ENCODE data around the gene PTDSS2. TPM values are rescaled to one million over a fixed set of nuclear protein-coding genes. Genes with fewer than 3 reads are reported as not detected.

The PTDSS2 gene
- total RNA-seq, 1 experiment from 2014 or later: 51.2 TPM

DNA sequence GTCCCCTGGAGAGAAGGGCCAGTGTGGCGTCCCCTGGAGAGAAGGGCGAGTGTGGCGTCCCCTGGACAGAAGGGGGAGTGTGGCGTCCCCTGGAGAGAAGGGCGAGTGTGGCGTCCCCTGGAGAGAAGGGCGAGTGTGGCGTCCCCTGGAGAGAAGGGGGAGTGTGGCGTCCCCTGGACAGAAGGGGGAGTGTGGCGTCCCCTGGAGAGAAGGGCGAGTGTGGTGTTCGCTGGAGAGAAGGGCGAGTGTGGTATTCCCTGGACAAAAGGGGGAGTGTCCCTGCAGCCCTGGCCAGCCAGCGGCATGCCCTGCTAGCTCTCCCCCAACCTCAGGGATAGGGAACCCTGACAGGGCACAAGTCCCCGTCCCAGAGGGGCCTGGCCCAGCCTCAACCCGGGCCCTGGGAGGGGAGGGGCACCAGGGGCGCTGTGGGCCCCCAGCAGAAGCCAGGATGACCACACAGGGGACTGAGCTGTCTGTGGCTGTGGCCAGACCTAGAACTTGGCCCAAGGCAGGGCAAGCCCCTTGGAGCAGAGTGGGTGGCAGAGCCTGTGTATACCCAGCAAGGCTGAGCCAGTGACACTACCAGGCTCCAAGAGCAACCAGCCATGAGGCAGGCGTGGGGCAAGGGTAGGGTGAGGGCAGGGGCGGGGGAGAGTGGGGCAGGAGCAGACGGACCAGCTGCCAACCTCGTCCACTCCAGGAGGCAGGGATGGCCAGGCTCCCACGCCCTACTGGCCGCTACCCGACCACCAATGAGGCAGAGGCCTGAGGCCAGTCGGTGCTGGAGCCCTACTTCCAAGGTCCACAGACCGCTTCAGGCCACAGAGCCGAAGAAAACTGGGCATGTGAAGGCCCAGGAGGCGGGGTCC lies 81.1 kb downstream of the PTDSS2 start:
- no peak for DNase-seq (ENCODE audit: low read depth)

DNA sequence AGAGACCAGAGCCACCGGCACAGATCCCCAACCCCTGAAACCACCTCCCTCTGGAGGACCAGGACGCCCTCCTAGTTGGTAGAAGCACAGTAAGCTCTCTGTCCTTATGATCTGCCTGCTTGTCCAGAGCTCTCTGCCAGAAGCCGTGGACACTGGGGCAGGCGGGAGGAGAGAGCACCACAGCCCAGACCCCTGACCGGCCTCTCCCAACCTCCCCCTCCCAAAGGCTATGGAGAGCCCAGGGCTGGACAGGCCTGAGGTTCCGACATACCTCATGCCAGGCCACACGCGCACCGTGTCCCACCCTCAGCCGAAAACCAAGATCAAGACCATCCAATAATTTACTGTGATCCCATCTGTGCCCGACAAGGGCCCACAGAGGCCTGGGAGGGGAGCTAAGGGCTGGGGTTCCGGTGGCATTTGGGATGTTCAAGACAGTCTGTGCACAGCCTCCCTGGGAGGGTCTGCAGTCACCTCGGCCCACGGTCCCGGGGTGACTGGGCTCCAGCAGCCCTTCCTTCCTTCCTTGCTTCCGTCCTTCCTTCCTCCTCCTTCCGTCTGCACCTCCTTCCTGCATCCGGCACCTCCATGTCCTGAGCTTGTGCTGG lies 81.9 kb downstream of the PTDSS2 start:
- no peak for DNase-seq (ENCODE audit: low read depth)

DNA sequence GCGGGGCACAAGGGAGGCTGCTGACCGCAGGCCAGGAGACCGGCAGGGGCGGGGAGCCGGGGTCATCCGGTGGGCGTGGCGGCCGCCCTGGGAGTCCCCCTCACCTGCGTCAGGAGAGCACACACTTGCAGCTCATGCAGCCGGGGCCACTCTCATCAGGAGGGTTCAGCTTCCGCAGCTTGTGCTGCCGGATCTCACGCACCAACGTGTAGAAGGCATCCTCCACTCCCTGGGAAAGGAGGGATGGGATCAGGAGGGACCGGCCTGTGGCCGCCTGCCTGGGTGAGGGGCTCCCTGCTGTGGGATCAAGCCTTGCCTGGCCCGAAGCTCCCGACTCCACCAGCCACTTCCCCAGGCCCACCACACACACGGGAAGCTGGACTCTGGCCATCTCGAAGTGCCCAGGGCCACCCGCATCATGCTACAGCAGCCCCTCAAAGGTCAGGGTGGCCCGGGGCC lies 82.5 kb downstream of the PTDSS2 start:
- DNase-seq (ENCODE audit: low read depth): no peak

DNA sequence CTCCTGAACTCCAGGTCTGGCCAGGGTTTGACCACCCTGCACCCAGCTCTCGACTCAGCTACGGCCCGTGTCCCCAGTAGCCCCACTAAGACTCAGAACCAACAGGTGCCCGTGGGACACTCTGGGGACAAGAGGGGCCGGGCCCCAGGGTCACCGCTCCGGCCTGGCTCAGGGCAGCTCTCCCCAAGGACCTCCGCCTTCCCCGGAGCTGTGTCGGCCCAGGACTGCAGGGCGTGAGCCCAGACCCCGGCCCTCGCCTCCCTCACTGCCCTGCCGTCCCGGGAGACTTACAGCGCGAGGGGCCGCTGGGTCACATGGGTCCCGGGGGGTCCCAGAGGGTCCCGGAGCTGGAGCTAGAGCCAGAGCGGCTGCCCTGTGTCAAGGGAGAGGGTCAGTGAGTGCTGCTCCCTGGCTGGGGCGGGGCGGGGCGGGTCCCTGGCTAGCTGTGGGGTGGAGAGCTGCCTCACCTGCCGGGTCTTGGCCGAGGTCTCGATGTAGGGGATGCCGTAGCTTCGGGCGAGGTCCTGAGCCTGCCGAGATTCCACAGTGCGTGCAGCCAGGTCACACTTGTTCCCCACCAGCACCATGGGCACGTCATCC lies 83.0 kb downstream of the PTDSS2 start:
- DNase-seq (ENCODE audit: low read depth): no peak

DNA sequence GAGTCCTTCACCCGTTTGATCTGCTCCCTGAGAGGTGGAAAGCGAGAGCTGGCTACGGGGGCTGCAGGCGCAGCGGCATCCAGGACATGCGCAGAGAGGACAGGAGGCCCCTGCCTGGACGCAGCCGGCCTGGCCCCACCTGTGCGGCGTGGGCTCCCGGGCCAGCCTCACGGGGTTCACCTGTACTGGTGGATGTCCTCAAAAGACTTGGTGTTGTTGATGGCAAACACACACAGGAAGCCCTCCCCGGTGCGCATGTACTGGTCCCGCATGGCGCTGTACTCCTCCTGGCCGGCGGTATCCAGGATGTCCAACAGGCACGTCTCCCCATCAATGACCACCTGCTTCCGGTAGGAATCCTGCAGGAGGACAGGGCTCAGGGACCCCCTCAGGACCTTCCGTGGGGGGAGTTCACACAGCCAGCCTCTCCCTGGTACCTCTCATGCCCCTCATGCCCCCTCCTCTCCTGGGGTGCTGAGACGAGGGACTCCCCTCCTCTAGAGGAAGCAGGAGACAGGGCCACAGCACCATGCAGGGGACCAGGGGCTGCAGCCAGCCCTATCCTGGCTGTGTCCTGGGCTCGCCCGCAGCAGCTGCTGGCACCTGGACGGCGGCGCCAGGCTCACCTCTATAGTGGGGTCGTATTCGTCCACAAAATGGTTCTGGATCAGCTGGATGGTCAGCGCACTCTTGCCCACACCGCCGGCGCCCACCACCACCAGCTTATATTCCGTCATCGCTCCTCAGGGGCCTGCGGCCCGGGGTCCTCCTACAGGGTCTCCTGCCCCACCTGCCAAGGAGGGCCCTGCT lies 83.7 kb downstream of the PTDSS2 start:
- DNase-seq (ENCODE audit: low read depth): no peak

DNA sequence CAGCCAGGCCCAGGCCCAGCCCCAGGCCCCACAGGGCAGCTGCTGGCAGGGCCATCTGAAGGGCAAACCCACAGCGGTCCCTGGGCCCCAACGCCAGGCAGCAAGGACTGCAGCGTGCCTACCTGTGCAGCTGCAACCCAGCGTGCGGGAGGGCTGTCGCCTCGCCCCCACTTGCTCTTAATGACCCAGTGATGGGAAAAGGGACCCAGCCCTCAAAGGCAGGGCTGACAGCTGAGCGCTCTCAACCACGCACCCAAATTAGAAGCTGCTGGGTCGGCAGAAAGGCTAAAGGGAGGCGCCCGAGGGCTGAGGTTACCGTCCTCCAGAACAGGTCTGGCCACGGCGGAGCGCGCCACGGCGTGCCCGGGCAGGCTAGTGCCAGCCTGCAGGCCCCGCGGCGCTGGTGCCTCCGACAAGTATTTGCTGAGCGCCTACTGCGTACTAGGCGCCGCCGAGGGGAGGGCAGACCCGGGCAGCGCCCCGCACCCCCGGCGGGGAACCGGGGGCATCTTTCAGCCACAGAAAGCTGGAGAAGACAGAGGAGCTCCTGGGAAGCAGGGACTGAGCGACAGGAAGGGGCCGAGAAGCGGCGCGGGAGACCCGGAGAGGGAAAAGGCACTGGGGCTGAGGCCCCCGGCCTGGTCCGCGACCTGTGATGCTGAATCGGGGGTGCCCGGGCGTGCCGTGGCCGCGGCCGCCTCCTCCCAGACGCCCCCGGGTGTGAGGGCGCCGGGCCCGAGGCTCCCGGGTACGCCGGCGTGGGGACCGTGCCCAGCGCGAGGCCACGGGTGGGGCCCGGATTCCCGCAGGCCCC lies 84.5 kb downstream of the PTDSS2 start:
- DNase-seq (ENCODE audit: low read depth): no peak

DNA sequence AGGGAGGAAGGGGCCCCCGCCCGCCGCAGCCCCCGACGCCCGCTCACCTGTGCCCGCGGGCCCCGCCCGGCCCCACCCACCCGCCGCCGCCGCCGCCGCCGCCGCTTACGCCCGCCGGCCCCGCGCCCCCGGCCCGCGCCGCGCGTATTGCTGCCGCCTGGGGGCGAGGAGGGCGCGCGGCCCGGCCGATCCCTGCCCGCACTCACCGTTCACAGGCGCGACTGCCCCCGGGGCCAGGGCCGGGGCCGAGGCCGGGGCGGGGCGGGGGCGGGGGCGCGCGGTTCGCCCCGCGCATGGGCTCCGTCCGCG lies 85.1 kb downstream of the PTDSS2 start:
- no peak for DNase-seq (ENCODE audit: low read depth)

DNA sequence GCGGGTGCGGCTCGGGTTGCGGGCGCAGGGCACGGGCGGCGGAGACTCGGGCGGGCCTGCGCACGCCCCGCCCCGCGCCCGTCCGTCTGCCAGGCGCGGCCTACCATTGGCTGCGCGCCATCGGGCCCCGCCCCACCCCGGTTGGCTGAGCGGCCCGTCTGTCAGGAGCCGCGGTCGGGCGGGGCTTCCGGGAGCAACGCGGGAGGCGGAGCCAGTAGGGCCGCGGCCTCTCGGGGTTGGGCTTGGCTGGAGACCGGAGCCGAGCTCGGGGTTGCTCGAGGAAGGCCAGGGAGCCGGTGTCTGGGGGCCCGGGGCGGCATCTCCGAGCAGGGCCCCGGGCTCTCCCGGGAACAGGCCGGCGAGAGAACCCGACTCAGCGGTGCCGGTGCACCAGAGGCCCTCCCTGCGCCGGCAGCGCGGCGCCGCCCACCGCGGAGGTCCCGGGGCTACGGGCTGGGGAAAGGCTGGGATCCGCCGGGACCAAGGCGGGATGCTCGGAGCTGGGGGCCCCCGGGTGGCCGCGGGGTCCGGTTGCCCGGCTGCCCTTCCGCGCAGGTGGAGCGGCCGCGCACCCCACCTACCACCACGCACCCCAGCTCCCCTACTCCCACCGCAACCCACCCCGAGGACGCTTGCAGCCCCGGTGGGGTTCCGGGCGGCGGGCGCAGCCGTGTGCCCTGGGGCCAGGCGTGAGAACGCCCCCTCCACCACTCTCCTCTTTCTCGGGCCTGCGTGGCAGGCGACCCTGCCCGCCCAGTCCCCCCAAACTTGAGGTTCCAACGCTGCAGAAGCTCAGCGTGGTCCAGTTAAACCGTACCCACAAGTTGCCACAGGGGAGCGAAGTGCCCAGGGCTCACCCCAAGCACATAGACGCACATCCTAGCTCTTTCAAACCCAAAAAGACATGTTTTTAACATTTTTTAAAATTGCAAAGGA lies 85.7 kb downstream of the PTDSS2 start, which contains the start of gene HRAS:
Gene HRAS (minus strand): TSS at position 58 of the 936 bp plus-strand sequence.
- peak; percentile 87 for DNase-seq (ENCODE audit: low read depth)

DNA sequence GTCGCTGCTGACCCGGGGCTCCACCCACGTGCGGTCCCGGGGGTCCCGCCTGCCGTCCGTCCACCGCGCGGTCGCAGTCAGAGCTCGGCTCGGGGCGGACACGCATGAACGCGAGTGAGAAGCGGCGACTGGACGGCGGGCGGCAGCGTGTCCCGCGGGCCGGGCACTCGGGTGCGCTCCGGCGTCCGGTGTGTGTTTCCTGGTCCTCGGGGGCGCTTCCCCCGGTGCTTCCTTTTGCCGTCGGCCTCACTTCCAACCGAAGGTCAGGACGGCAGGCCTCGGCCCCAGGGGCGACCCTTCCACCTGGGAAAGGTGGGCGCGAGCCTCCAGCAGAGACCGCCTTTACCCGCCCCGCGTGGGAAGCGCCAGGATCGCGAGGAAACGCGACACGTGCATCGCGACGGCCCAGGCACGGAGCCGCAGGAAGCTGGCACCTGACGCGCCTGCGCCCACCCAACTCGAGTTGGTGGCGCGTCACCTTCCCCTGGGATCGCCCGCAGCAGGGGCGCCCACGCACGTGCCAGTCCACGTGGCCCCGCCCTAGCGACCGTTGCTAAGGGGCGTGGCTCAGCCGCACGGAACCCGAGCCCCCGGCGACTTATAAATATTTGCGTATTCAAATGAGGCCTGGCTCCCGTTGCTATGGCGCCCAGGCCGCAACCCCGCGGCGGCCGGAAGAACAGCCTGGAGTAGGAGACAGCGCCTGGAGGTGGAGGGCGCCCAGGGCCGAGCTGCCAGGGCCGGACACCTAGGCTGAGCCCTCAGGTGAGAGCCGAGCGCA lies 87.0 kb downstream of the PTDSS2 start, which contains the start of gene LRRC56:
Gene LRRC56 (plus strand): TSS at position 687 of the 781 bp plus-strand sequence. CDS start 3,158 bp downstream, outside the sequence.
- no peak for DNase-seq (ENCODE audit: low read depth)

DNA sequence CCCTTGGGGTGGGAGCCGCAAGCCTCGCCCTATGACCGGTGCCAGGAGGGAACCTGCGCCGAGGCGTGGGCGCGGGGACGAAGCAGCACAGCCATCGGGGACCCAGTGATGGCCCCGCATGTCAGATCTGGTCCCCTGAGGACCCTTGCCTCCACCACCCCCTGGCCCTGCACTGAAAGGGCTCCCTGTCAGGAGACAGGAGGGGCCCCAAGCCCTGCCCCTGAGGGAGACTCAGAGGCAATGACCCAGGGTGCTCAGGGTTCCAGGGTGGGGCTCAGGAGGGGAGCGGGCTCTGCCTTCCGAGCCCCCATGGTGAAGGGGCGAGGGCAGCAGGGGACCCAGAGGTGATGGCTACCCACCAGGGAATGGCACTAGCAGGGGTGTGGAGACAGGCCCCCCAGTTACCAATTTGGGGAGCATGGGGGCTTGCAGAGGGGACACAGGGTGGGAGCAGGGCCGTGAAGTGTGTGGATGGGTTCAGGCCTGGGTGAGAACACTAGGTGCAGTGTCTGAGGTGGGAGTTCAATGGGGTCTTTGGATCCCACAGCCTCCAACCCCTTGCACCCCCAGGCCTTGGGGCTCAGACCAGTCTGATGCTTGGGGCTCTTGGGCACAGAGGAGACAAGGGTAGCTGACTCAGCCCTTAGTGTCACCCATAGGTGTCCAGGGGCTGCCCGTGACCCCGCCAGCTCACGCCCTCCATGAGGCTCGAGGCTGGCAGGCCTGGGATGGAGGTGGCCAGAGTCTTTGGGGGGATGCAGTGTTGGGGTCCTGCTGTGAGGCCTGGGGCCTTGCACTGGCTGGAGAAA lies 87.7 kb downstream of the PTDSS2 start:
- DNase-seq (ENCODE audit: low read depth): no peak

DNA sequence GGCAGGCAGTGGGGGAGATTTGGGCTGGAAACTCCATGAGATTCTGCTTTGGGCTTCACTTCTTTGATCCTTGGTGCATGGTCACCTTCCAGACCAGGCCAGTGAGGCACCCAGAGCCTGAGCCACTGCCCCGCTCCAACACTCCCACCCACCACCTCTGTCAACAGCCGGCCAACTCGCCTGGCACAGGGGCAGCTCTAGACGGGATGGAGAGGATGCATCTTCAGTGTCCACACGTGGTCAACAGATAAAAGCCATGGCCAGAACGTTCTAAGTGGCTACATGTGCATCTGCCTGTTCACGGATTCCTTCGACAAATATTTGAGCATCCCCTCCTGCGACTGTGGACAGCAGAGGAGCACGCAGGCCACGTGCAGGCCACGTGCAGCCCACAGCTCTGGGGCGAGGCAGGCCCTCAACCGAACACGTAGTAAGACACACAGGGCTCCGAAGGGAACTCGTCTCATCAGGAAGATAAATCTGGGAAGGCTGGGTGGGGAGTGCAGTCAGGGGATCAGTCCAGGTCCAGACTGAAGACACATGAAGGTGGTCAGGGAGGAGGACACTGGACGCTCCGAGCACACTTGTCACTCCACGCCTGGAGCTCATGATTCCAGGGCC lies 88.5 kb downstream of the PTDSS2 start:
- no peak for DNase-seq (ENCODE audit: low read depth)

DNA sequence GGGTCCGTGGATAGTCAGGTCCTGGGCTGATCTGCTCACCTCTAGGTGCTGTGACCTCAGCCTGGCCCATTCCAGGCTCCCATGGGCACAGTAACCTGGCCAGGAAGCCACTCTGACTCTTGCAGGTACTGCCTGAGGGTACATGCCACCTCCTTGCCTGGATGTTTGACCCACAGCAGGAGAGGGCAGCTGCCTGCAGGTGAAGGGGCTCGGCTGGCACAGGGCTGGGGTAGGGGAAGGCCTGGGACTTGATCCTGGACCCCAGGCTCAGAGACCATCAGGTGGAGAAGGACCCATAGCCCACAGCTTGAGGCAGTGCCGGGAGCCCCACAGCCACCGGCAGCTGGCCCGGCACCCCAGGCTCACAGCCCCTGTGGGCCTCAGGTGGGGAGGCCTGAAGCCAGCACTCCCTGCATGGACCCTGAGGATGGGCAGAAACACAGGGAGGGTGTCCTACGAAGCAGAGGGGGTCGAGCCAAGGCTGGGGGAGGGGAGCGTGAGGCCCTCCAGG lies 89.9 kb downstream of the PTDSS2 start:
- no peak for DNase-seq (ENCODE audit: low read depth)

Other genes starting within 250 kb of the PTDSS2 start
- 11.1 and 17.2 TPM in 2 replicates for gene BET1L, start 242.9 kb upstream of the PTDSS2 start, total RNA-seq (2014; rRNA removed)
- gene RIC8A, start 242.6 kb upstream of the PTDSS2 start, total RNA-seq (2014; rRNA removed): 152 and 183 TPM in 2 replicates
- gene SIRT3, start 213.9 kb upstream of the PTDSS2 start, total RNA-seq (2014; rRNA removed): 7.9 and 8.6 TPM in 2 replicates
- gene PSMD13, start 213.3 kb upstream of the PTDSS2 start, total RNA-seq (2014; rRNA removed): 122 and 135 TPM in 2 replicates
- not detected in 2 replicates for gene NLRP6, start 171.9 kb upstream of the PTDSS2 start, total RNA-seq (2014; rRNA removed)
- gene PGGHG, start 161.2 kb upstream of the PTDSS2 start, total RNA-seq (2014; rRNA removed): 5.2 and 7.6 TPM in 2 replicates
- gene IFITM5, start 150.8 kb upstream of the PTDSS2 start, total RNA-seq (2014; rRNA removed): not detected in 2 replicates
- gene IFITM2, start 142.5 kb upstream of the PTDSS2 start, total RNA-seq (2014; rRNA removed): 15.6 and 21.9 TPM in 2 replicates
- gene IFITM1, start 136.2 kb upstream of the PTDSS2 start, total RNA-seq (2014; rRNA removed): 0.32 and 3.2 TPM in 2 replicates
- gene IFITM3, start 129.4 kb upstream of the PTDSS2 start, total RNA-seq (2014; rRNA removed): 43.4 and 63.7 TPM in 2 replicates
- gene B4GALNT4, start 80.8 kb upstream of the PTDSS2 start, total RNA-seq (2014; rRNA removed): 0.75 and 1.3 TPM in 2 replicates
- 3.7 and 4.7 TPM in 2 replicates for gene PKP3, start 56.1 kb upstream of the PTDSS2 start, total RNA-seq (2014; rRNA removed)
- gene SIGIRR, start 35.3 kb upstream of the PTDSS2 start, total RNA-seq (2014; rRNA removed): 5.5 and 5.8 TPM in 2 replicates
- not detected in 2 replicates for gene ANO9, start 8.3 kb upstream of the PTDSS2 start, total RNA-seq (2014; rRNA removed)
- gene RNH1, start 57.0 kb downstream of the PTDSS2 start, total RNA-seq (2014; rRNA removed): 287 and 315 TPM in 2 replicates
- gene HRAS, start 85.3 kb downstream of the PTDSS2 start, total RNA-seq (2014; rRNA removed): 58.1 and 70.7 TPM in 2 replicates
- gene LRRC56, start 87.2 kb downstream of the PTDSS2 start, total RNA-seq (2014; rRNA removed): 0.17 and 0.19 TPM in 2 replicates
- gene LMNTD2, start 110.5 kb downstream of the PTDSS2 start, total RNA-seq (2014; rRNA removed): 0.46 and 1.3 TPM in 2 replicates
- gene RASSF7, start 110.7 kb downstream of the PTDSS2 start, total RNA-seq (2014; rRNA removed): 6.2 and 8.8 TPM in 2 replicates
- 35.6 and 36.2 TPM in 2 replicates for gene PHRF1, start 126.2 kb downstream of the PTDSS2 start, total RNA-seq (2014; rRNA removed)
- gene IRF7, start 165.7 kb downstream of the PTDSS2 start, total RNA-seq (2014; rRNA removed): 10.7 and 12.5 TPM in 2 replicates
- gene CDHR5, start 174.7 kb downstream of the PTDSS2 start, total RNA-seq (2014; rRNA removed): not detected in 2 replicates
- gene SCT, start 176.9 kb downstream of the PTDSS2 start, total RNA-seq (2014; rRNA removed): not detected in 2 replicates
- not detected in 2 replicates for gene DRD4, start 187.0 kb downstream of the PTDSS2 start, total RNA-seq (2014; rRNA removed)
- 30.2 and 39.4 TPM in 2 replicates for gene DEAF1, start 244.9 kb downstream of the PTDSS2 start, total RNA-seq (2014; rRNA removed)
- gene TMEM80, start 245.5 kb downstream of the PTDSS2 start, total RNA-seq (2014; rRNA removed): 26.2 and 30.3 TPM in 2 replicates